HG03460 (cell line): ENCODE measurements around the gene GRM7.
A peak's percentile ranks its signal among the peaks of the same experiment; 100 is the strongest.

Experiments
- ATAC-seq: cut with Tn5 transposase; IDR thresholded peaks from one replicate; pipeline ENCODE4 v1.9.1; 2021; ENCODE audit not compliant: unreplicated experiment

The GRM7 gene

GRCh38 chr3:7392206-7392605 is 531.3 kb downstream of the GRM7 start:
- no peak for ATAC-seq

- no peak for ATAC-seq
These were observed 533.2 kb downstream of the GRM7 start for GRCh38 chr3:7393944-7394605.

GRCh38 chr3:7396534-7396933 is 535.6 kb downstream of the GRM7 start:
- ATAC-seq: no peak

- no peak for ATAC-seq
These were observed 536.2 kb downstream of the GRM7 start for GRCh38 chr3:7397097-7397496.

GRCh38 chr3:7400360-7400759 is 539.4 kb downstream of the GRM7 start:
- ATAC-seq: no peak

GRCh38 chr3:7401418-7401817 is 540.5 kb downstream of the GRM7 start:
- no peak for ATAC-seq

- ATAC-seq: no peak
These were observed 546.2 kb downstream of the GRM7 start for GRCh38 chr3:7407107-7407506.

- ATAC-seq: no peak
These were observed 549.9 kb downstream of the GRM7 start for GRCh38 chr3:7410782-7411181.

- no peak for ATAC-seq
These were observed 560.1 kb downstream of the GRM7 start for GRCh38 chr3:7421065-7421464.

GRCh38 chr3:7423036-7423435 is 562.1 kb downstream of the GRM7 start:
- no peak for ATAC-seq

GRCh38 chr3:7423995-7424394 is 563.1 kb downstream of the GRM7 start:
- ATAC-seq: no peak

- ATAC-seq: no peak
These were observed 567.3 kb downstream of the GRM7 start for GRCh38 chr3:7428206-7428718.

- ATAC-seq: no peak
These were observed 571.7 kb downstream of the GRM7 start for GRCh38 chr3:7432610-7433009.

- no peak for ATAC-seq
These were observed 572.2 kb downstream of the GRM7 start for GRCh38 chr3:7433073-7433472.

GRCh38 chr3:7436542-7436941 is 575.6 kb downstream of the GRM7 start:
- ATAC-seq: no peak

- no peak for ATAC-seq
These were observed 576.3 kb downstream of the GRM7 start for GRCh38 chr3:7437231-7437630.

- no peak for ATAC-seq
These were observed 578.3 kb downstream of the GRM7 start for GRCh38 chr3:7439101-7439680.

GRCh38 chr3:7444886-7445285 is 584.0 kb downstream of the GRM7 start:
- ATAC-seq: no peak

GRCh38 chr3:7445331-7445730 is 584.4 kb downstream of the GRM7 start:
- no peak for ATAC-seq

- ATAC-seq: peak; percentile 97
These were observed 586.4 kb downstream of the GRM7 start for GRCh38 chr3:7447197-7447769.

- ATAC-seq: no peak
These were observed 595.5 kb downstream of the GRM7 start for GRCh38 chr3:7456386-7456785.

- ATAC-seq: peak; percentile 78
These were observed 600.4 kb downstream of the GRM7 start for GRCh38 chr3:7461202-7461825.
